SK-N-SH (cell line): Measurements from ENCODE around the gene WDR81. TPM values are rescaled to one million over a fixed set of nuclear protein-coding genes. Genes with fewer than 3 reads are reported as not detected.
A peak's percentile ranks its signal among the peaks of the same experiment; 100 is the strongest.

Experiments used
- CTCF ChIA-PET: fragments of 300-600, 350-600 bp; formaldehyde crosslinking; extraction: SDS; loops from one replicate; lab custom pipeline; 2021; lab: Yijun Ruan, JAX
- POLR2A ChIA-PET: fragments of 350-600 bp; sonication (Branson Sonifier 250); formaldehyde crosslinking; extraction: SDS; loops from one replicate; lab custom pipeline; 2020; ENCODE audit warnings: antibody characterized with exemption, inconsistent platforms; lab: Yijun Ruan, JAX
- DNase-seq: peaks from one replicate; pipeline ENCODE4 v3.0.0; 2012
- H2AFZ ChIP-seq: fragments of 200-600 bp; sonication (generic); 2 replicates; pipeline ENCODE4 v1.8.1; 2016; ENCODE audit warnings: antibody characterized with exemption, mild to moderate bottlenecking, low read depth
- H3F3A ChIP-seq: fragments of 200-600 bp; sonication (generic); replicated peaks from 2 replicates; pipeline ENCODE3; 2016; ENCODE audit warnings: antibody characterized with exemption, mild to moderate bottlenecking; ENCODE audit not compliant: insufficient read depth
- H3K27ac ChIP-seq, 2 experiments: fragments of 200-500 bp in 1 of 2; fragments of 200-600 bp in 1 of 2; sonication (Bioruptor generic) in 1 of 2; sonication (generic), shearing (Covaris generic) in 1 of 2; 2 replicates each; pipeline versions ENCODE4 v1.5.1 to v1.6.1; 2014 to 2016; ENCODE audit warnings: low read depth in 2 of 2, inconsistent platforms in 1 of 2, low read length in 1 of 2, mild to moderate bottlenecking in 1 of 2, mixed read lengths in 1 of 2
- H3K27me3 ChIP-seq: fragments of 200-600 bp; sonication (generic), shearing (Covaris generic); 2 replicates; pipeline ENCODE4 v1.6.1; 2016; ENCODE audit warnings: mixed run types; ENCODE audit not compliant: insufficient read depth
- H3K36me3 ChIP-seq, 2 experiments: fragments of 200-500 bp in 1 of 2; fragments of 200-600 bp in 1 of 2; sonication (Bioruptor generic) in 1 of 2; sonication (generic) in 1 of 2; replicated peaks in 1 of 2; 2 replicates each; pipeline versions ENCODE3 to v1.5.1; 2014 to 2016; ENCODE audit warnings: low read length in 1 of 2, mild to moderate bottlenecking in 1 of 2; ENCODE audit not compliant: insufficient read depth in 2 of 2, control insufficient read depth in 1 of 2
- H3K4me1 ChIP-seq, 2 experiments: fragments of 200-500 bp in 1 of 2; fragments of 200-600 bp in 1 of 2; sonication (Bioruptor generic) in 1 of 2; sonication (generic), shearing (Covaris generic) in 1 of 2; 2 replicates each; pipeline versions ENCODE4 v1.5.1 to v1.6.1; 2014 to 2016; ENCODE audit warnings: low read depth in 1 of 2, low read length in 1 of 2, mixed run types in 1 of 2; ENCODE audit not compliant: insufficient read depth in 2 of 2, control insufficient read depth in 1 of 2
- H3K4me2 ChIP-seq: fragments of 200-600 bp; sonication (generic), shearing (Covaris generic); 2 replicates; pipeline ENCODE4 v1.6.1; 2017; ENCODE audit warnings: mixed run types
- H3K4me3 ChIP-seq, 2 experiments: fragments of 200-500 bp in 1 of 2; fragments of 200-600 bp in 1 of 2; sonication (Bioruptor generic) in 1 of 2; sonication (generic), shearing (Covaris generic) in 1 of 2; 2 replicates each; pipeline versions ENCODE4 v1.5.1 to v1.8.1; 2014 to 2016; ENCODE audit warnings: low read depth in 2 of 2, inconsistent platforms in 1 of 2, low read length in 1 of 2, mild to moderate bottlenecking in 1 of 2, mixed read lengths in 1 of 2, moderate library complexity in 1 of 2
- H3K79me2 ChIP-seq: fragments of 200-600 bp; sonication (generic); 2 replicates; pipeline ENCODE4 v1.8.1; 2017; ENCODE audit warnings: mild to moderate bottlenecking; ENCODE audit not compliant: insufficient read depth
- H3K9ac ChIP-seq: fragments of 200-600 bp; sonication (generic); 2 replicates; pipeline ENCODE4 v1.6.1; 2017; ENCODE audit warnings: mixed run types
- H3K9me2 ChIP-seq: fragments of 200-600 bp; sonication (generic); 2 replicates; pipeline ENCODE4 v1.6.1; 2017; ENCODE audit warnings: mixed run types
- H3K9me3 ChIP-seq: fragments of 200-600 bp; sonication (generic); 2 replicates; pipeline ENCODE4 v1.6.1; 2017; ENCODE audit warnings: mixed run types, mild to moderate bottlenecking, moderate library complexity
- H4K20me1 ChIP-seq: fragments of 200-600 bp; sonication (generic); 2 replicates; pipeline ENCODE4 v1.6.1; 2017; ENCODE audit warnings: mild to moderate bottlenecking, mixed run types; ENCODE audit not compliant: insufficient read depth
- CHD2 ChIP-seq: fragments of 150-350 bp; IDR thresholded peaks from 2 replicates; pipeline ENCODE4 v1.6.1; 2018; ENCODE audit warnings: low read length; ENCODE audit not compliant: partially characterized antibody
- ELF1 ChIP-seq: IDR thresholded peaks from 2 replicates; pipeline ENCODE4 v1.4.0; 2012
- EP300 ChIP-seq, 2 experiments: IDR thresholded peaks; 2 replicates each; pipeline versions ENCODE4 v1.4.0 to v1.6.1; 2012; ENCODE audit warnings: borderline replicate concordance in 1 of 2, low read depth in 1 of 2, low read length in 1 of 2
- EZH2phosphoT487 ChIP-seq: fragments of 200-600 bp; sonication (generic); IDR thresholded peaks from 2 replicates; pipeline ENCODE4 v1.6.1; 2017; ENCODE audit warnings: low read depth, mixed run types, mild to moderate bottlenecking, antibody characterized with exemption, moderate library complexity, borderline replicate concordance
- FOXJ3 ChIP-seq: sonication (generic); formaldehyde crosslinking; IDR thresholded peaks from 2 replicates; pipeline ENCODE4 v1.5.1; 2020; ENCODE audit warnings: mild to moderate bottlenecking, missing genetic modification reagents
- FOXM1 ChIP-seq: IDR thresholded peaks from 2 replicates; pipeline ENCODE4 v1.4.0; 2012; ENCODE audit warnings: low read depth, mild to moderate bottlenecking
- GABPA ChIP-seq: IDR thresholded peaks from 2 replicates; pipeline ENCODE4 v1.4.0; 2012; ENCODE audit warnings: low read depth, mild to moderate bottlenecking
- GATA2 ChIP-seq: sonication (generic); formaldehyde crosslinking; IDR thresholded peaks from 2 replicates; pipeline ENCODE4 v1.5.0; 2020; ENCODE audit warnings: mild to moderate bottlenecking, missing genetic modification reagents
- MEF2A ChIP-seq: IDR thresholded peaks from 2 replicates; pipeline ENCODE4 v1.4.0; 2012; ENCODE audit warnings: low read depth, borderline replicate concordance
- MXI1 ChIP-seq: IDR thresholded peaks from 2 replicates; pipeline ENCODE4 v1.6.1; 2012; ENCODE audit warnings: mild to moderate bottlenecking, low read depth, low read length, improper control_type of control experiment
- NFIC ChIP-seq: IDR thresholded peaks from 2 replicates; pipeline ENCODE4 v1.4.0; 2012; ENCODE audit warnings: borderline replicate concordance
- NRF1 ChIP-seq: IDR thresholded peaks from 2 replicates; pipeline ENCODE4 v1.6.1; 2012; ENCODE audit warnings: low read depth, mild to moderate bottlenecking, low read length
- PBX3 ChIP-seq: IDR thresholded peaks from 2 replicates; pipeline ENCODE4; 2012
- SIN3A ChIP-seq: IDR thresholded peaks from 2 replicates; pipeline ENCODE4 v1.6.1; 2012; ENCODE audit warnings: low read depth, mild to moderate bottlenecking, low read length, moderate library complexity, borderline replicate concordance
- TEAD4 ChIP-seq: IDR thresholded peaks from 2 replicates; pipeline ENCODE4 v1.4.0; 2012; ENCODE audit warnings: mild to moderate bottlenecking, borderline replicate concordance; ENCODE audit not compliant: insufficient read depth
- USF2 ChIP-seq: fragments of 150-350 bp; IDR thresholded peaks from 2 replicates; pipeline ENCODE4 v1.6.1; 2017; ENCODE audit warnings: antibody characterized with exemption, low read length, low read depth, borderline replicate concordance
- YY1 ChIP-seq: IDR thresholded peaks from 2 replicates; pipeline ENCODE4 v1.4.0; 2012; ENCODE audit warnings: low read depth, mild to moderate bottlenecking
- WGBS: methylation state at CpG from one replicate; pipeline ENCODE4 v1.1.6; 2017; ENCODE audit warnings: low lambda C conversion rate; 5-methylcytosine and 5-hydroxymethylcytosine counted together
- polyA plus RNA-seq, 3 experiments: library from polyadenylated mRNA; depleted of rRNA; stranded (reverse); fragments of >200 nt; gene quantifications; 2 replicates each; pipeline ENCODE4 v1.2.3, GENCODE V29; 2012
- TF ChIP-seq, protein P1 (sequence below): IDR thresholded peaks from 2 replicates; pipeline ENCODE4 v1.4.0; 2012; ENCODE audit warnings: low read depth

WDR81 gene
- polyA plus RNA-seq, 1 of the 3 experiments (the other 2 are of a cell fraction) = 9.3 TPM

- no peak for TF ChIP-seq MXI1
- no peak for TF ChIP-seq EZH2phosphoT487
- TF ChIP-seq EP300 (IDR thresholded peaks at IDR 0.05; ENCODE audit: borderline replicate concordance in 1 of 2, low read depth in 1 of 2, low read length in 1 of 2) = no peak
- no peak for TF ChIP-seq FOXJ3 (CRISPR knock-in tag)
- TF ChIP-seq NFIC = no peak
- TF ChIP-seq ELF1 = no peak
- TF ChIP-seq YY1 = no peak
- no peak for TF ChIP-seq SIN3A
- TF ChIP-seq MEF2A = no peak
- no peak for TF ChIP-seq USF2
- TF ChIP-seq, protein P1, sequence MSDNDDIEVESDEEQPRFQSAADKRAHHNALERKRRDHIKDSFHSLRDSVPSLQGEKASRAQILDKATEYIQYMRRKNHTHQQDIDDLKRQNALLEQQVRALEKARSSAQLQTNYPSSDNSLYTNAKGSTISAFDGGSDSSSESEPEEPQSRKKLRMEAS = no peak
- no peak for TF ChIP-seq GATA2
- no peak for TF ChIP-seq NRF1
- no peak for TF ChIP-seq PBX3
- no peak for TF ChIP-seq TEAD4
- no peak for TF ChIP-seq GABPA
- TF ChIP-seq CHD2 = no peak
- TF ChIP-seq FOXM1 = no peak
- TF ChIP-seq, all 33 proteins: peak for 0
- H3K4me2 ChIP-seq = peak overlapping the region; percentile 99
- H3K4me3 ChIP-seq = peak overlapping the region; percentile 77 to 95
- H3K36me3 ChIP-seq = peaks cover 26 to 31% of the 10 kb centered on the region in 2 experiments
- no peak overlapping the region for H2AFZ ChIP-seq
- H3F3A ChIP-seq = peaks cover 56% of the 10 kb centered on the region
- no peaks in the 10 kb centered on the region for H3K9me2 ChIP-seq
- peaks cover 45% of the 10 kb centered on the region for H4K20me1 ChIP-seq
- DNase-seq = no peak
- no peaks in the 10 kb centered on the region for H3K27me3 ChIP-seq
- H3K9me3 ChIP-seq = no peaks in the 10 kb centered on the region
- peaks cover 16 to 31% of the 10 kb centered on the region in 2 experiments; a peak in 3 of 4 replicates for H3K4me1 ChIP-seq
- ChIA-PET CTCF (interaction anchor here (0.7 to 8.4 kb wide), 5 partner anchors 8 to 141 kb away, joined by 3 to 112 read pairs (median 3); no protein-coding TSS in a partner anchor), POLR2A (interaction anchor here (0.6 to 3.6 kb wide), 4 partner anchors 9 to 344 kb away, joined by 3 to 24 read pairs (median 3); partner anchors contain the start of genes SERPINF1 and WDR81)
- H3K27ac ChIP-seq = peak overlapping the region; percentile 81 to 98
- 0% methylated on average over 14 of the region's 23 CpGs for WGBS
- H3K9ac ChIP-seq = peak overlapping the region; percentile 98
- H3K79me2 ChIP-seq = peaks cover 61% of the 10 kb centered on the region
These were observed 8.8 kb upstream of the WDR81 start for GRCh38 chr17:1715803-1716075.
